Tibial nerve (tissue), 4 donors: ENCODE data around the gene DUSP12. TPM values are rescaled to one million over a fixed set of nuclear protein-coding genes. Genes with fewer than 3 reads are reported as not detected.
A peak's percentile ranks its signal among the peaks of the same experiment; 100 is the strongest.

Source experiments
- DNase-seq, 2 donors: peaks; one replicate each; pipeline ENCODE4 v3.0.0-alpha.2; 2019; ENCODE audit warnings: low spot score in 2 of 2
- H3K27ac ChIP-seq, 4 donors: fragments of 200-600 bp; sonication (generic) in 3 of 4; one replicate each; pipeline ENCODE4 v1.5.1; 2017 to 2019; ENCODE audit warnings: mild to moderate bottlenecking in 1 of 4
- H3K27me3 ChIP-seq, 2 donors: fragments of 200-600 bp; sonication (generic) in 1 of 2; one replicate each; pipeline versions ENCODE4 v1.5.1 to v1.6.0; 2017 to 2019
- H3K36me3 ChIP-seq, 3 donors: fragments of 200-600 bp; sonication (generic); one replicate each; pipeline ENCODE4 v1.5.1; 2018 to 2019
- H3K4me1 ChIP-seq, 4 donors: fragments of 200-600 bp; sonication (generic) in 3 of 4; one replicate each; pipeline ENCODE4 v1.5.1; 2017 to 2019
- H3K4me3 ChIP-seq, 4 donors: fragments of 200-600 bp; sonication (generic) in 3 of 4; one replicate each; pipeline ENCODE4 v1.5.1; 2017 to 2019; ENCODE audit warnings: mild to moderate bottlenecking in 1 of 4, moderate library complexity in 1 of 4
- H3K9me3 ChIP-seq, 4 donors: fragments of 200-600 bp; sonication (generic) in 3 of 4; one replicate each; pipeline ENCODE4 v1.5.1; 2017 to 2019
- CTCF ChIP-seq, 5 experiments: fragments of 200-600 bp in 3 of 5; fragments of 450-650 bp in 2 of 5; sonication (generic) in 3 of 5; IDR thresholded peaks; one replicate each; pipeline ENCODE4 v1.5.1; 2016 to 2019; ENCODE audit warnings: antibody characterized with exemption in 5 of 5, mild to moderate bottlenecking in 3 of 5, moderate library complexity in 2 of 5
- EP300 ChIP-seq, 2 donors: sonication (generic); formaldehyde crosslinking; IDR thresholded peaks; one replicate each; pipeline ENCODE4 v1.6.1; 2017; ENCODE audit warnings: antibody characterized with exemption in 2 of 2, mild to moderate bottlenecking in 1 of 2
- POLR2A ChIP-seq, 2 donors: fragments of 450-650 bp; IDR thresholded peaks; one replicate each; pipeline ENCODE4 v1.6.1; 2017; ENCODE audit warnings: antibody characterized with exemption in 2 of 2, mild to moderate bottlenecking in 2 of 2, moderate library complexity in 2 of 2
- WGBS, 2 donors: methylation state at CpG; one replicate each; pipeline ENCODE4 v1.1.5; 2018; 5-methylcytosine and 5-hydroxymethylcytosine counted together
- total RNA-seq, 4 donors: library from RNA; depleted of rRNA; stranded (reverse); fragments of >200 nt; gene quantifications; one replicate each; pipeline ENCODE4 v1.1.0, GENCODE V29; 2016

Gene DUSP12
- total RNA-seq, 4 donors from 2014 or later = 33.5 to 40.6 (median 39.3) TPM

GRCh38 chr1:161782886-161783285 is 33.3 kb downstream of the DUSP12 start:
- WGBS, 2 donors = 96% methylated on average over 4 of the region's 4 CpGs
- peaks cover 0 to 8% (median 2%) of the 10 kb centered on the region in 4 donors for H3K4me1 ChIP-seq
- TF ChIP-seq POLR2A (IDR thresholded peaks at IDR 0.05) = no peak
- no peak for TF ChIP-seq EP300 (IDR thresholded peaks at IDR 0.05)
- TF ChIP-seq CTCF (IDR thresholded peaks at IDR 0.05) = no peak
- H3K9me3 ChIP-seq = no peaks in the 10 kb centered on the region
- no peak for DNase-seq
- H3K36me3 ChIP-seq = peaks cover 0 to 54% (median 14%) of the 10 kb centered on the region in 3 donors
- no peak overlapping the region for H3K27ac ChIP-seq
- no peak overlapping the region for H3K4me3 ChIP-seq
- no peaks in the 10 kb centered on the region for H3K27me3 ChIP-seq

- DNase-seq = no peak
- peaks cover 0 to 8% (median 2%) of the 10 kb centered on the region in 4 donors for H3K4me1 ChIP-seq
- TF ChIP-seq CTCF (IDR thresholded peaks at IDR 0.05) (no peak), POLR2A (IDR thresholded peaks at IDR 0.05) (no peak), EP300 (IDR thresholded peaks at IDR 0.05) (peak in 1 of 2 donors; percentile 31)
- H3K27me3 ChIP-seq = no peaks in the 10 kb centered on the region
- 72 to 88% methylated on average over 1 of the region's 1 CpG for WGBS, 2 donors
- H3K27ac ChIP-seq = no peak overlapping the region
- H3K36me3 ChIP-seq = peaks cover 0 to 61% (median 18%) of the 10 kb centered on the region in 3 donors
- no peak overlapping the region for H3K4me3 ChIP-seq
- no peaks in the 10 kb centered on the region for H3K9me3 ChIP-seq
Observed at GRCh38 chr1:161784968-161785367, 35.4 kb downstream of the DUSP12 start.

- Histone ChIP-seq H3K4me3 (no peak overlapping the region), H3K4me1 (no peaks in the 10 kb centered on the region), H3K9me3 (no peaks in the 10 kb centered on the region), H3K27ac (no peak overlapping the region), H3K36me3 (peaks cover 0 to 75% (median 20%) of the 10 kb centered on the region in 3 donors), H3K27me3 (no peaks in the 10 kb centered on the region)
- 59 to 68% methylated on average over 4 of the region's 4 CpGs for WGBS, 2 donors
- TF ChIP-seq CTCF (IDR thresholded peaks at IDR 0.05) = no peak
- no peak for TF ChIP-seq EP300 (IDR thresholded peaks at IDR 0.05)
- TF ChIP-seq POLR2A (IDR thresholded peaks at IDR 0.05) = no peak
- DNase-seq = no peak
Observed at GRCh38 chr1:161787355-161787754, 37.8 kb downstream of the DUSP12 start.

GRCh38 chr1:161790587-161791317 is 41.2 kb downstream of the DUSP12 start:
- no peak for TF ChIP-seq POLR2A (IDR thresholded peaks at IDR 0.05)
- TF ChIP-seq CTCF (IDR thresholded peaks at IDR 0.05) = no peak
- TF ChIP-seq EP300 (IDR thresholded peaks at IDR 0.05) = no peak
- H3K9me3 ChIP-seq = no peaks in the 10 kb centered on the region
- DNase-seq = no peak
- no peak overlapping the region for H3K4me3 ChIP-seq
- H3K36me3 ChIP-seq = peaks cover 0 to 72% (median 13%) of the 10 kb centered on the region in 3 donors
- H3K4me1 ChIP-seq = peaks cover 0 to 2% (median 0%) of the 10 kb centered on the region in 4 donors
- 80 to 91% methylated on average over 4 of the region's 4 CpGs for WGBS, 2 donors
- H3K27ac ChIP-seq = no peak overlapping the region
- H3K27me3 ChIP-seq = no peaks in the 10 kb centered on the region

- Histone ChIP-seq H3K9me3 (no peaks in the 10 kb centered on the region), H3K36me3 (peaks cover 0 to 61% (median 10%) of the 10 kb centered on the region in 3 donors), H3K27me3 (no peaks in the 10 kb centered on the region), H3K4me1 (peaks cover 0 to 8% (median 0%) of the 10 kb centered on the region in 4 donors), H3K4me3 (no peak overlapping the region), H3K27ac (no peak overlapping the region)
- DNase-seq = no peak
- TF ChIP-seq POLR2A (IDR thresholded peaks at IDR 0.05) = no peak
- TF ChIP-seq CTCF (IDR thresholded peaks at IDR 0.05) = no peak
- no peak for TF ChIP-seq EP300 (IDR thresholded peaks at IDR 0.05)
- 81 to 88% methylated on average over 5 of the region's 5 CpGs for WGBS, 2 donors
Observed at GRCh38 chr1:161791904-161792655, 42.5 kb downstream of the DUSP12 start.
